HG03060 (cell line): ENCODE results near the gene ANKRD9.

ENCODE experiments used
- ATAC-seq: cut with Tn5 transposase; IDR thresholded peaks from one replicate; pipeline ENCODE4 v1.9.1; 2021; ENCODE audit warnings: low read depth, moderate number of reproducible peaks; ENCODE audit not compliant: unreplicated experiment

The ANKRD9 gene

GRCh38 chr14:102481791-102482238, 27.8 kb downstream of the ANKRD9 start:
- ATAC-seq: no peak

GRCh38 chr14:102481371-102481770, 28.2 kb downstream of the ANKRD9 start:
- no peak for ATAC-seq

DNA sequence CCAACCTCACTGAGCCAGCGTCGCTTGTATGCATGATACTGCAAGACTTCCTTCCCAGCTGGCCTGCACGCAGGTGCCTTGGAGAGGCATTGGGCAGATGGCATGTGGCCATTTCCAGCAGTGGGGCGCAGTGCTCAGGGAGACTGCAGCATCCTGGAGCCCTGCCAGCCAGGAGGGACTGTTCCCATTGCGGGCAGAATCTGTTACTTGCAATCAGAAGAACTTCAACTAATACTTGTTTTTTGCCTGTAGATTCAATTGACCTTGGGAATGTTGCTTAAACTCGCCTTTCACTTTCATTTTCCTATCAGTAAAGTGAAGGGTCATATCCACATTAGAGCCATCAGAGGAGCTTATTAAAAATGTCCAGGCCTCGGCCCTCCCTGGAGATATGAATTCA, 29.8 kb downstream of the ANKRD9 start:
- ATAC-seq: no peak

- no peak for ATAC-seq
Measured at GRCh38 chr14:102479107-102479506, 30.5 kb downstream of the ANKRD9 start.

DNA sequence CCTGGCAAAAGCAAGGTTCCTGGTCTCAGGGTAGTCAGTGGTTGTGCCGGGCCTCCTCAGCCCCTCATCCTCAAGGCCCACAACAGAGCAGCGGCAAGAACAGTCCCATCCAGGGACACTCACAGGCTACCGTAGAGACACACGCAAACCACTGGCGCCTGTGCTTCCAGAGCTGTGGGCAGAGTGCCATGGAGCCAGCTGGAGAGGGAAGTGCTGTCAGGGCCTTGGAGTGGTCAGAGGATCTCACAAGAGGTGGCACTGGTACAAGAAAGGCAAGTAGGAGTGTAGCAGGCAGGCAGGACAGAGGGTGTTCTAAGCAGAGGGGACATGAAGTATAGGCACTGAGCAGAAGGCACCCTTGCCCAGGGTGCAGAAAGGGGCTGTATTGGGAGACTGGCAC, 34.6 kb downstream of the ANKRD9 start:
- ATAC-seq: no peak

DNA sequence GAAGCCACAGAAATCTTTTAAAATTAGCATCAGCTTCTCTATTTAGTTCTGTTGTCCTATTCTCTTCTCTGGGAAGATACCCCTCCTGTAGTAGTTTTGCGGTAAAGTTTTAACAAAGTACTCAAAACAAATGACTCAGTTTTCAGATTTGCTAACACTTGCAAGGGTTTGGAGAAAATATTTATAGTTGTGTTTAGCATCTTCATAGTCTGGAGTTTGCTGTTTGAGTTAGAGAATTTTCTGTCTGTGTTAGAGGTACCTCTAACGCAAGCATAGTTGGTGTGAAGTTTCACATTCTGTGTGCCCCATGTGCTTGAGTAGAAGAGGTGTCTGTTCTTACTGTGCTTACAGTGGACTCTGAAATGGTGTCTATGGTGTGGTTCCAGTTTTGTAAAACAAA, 36.0 kb downstream of the ANKRD9 start:
- no peak for ATAC-seq

DNA sequence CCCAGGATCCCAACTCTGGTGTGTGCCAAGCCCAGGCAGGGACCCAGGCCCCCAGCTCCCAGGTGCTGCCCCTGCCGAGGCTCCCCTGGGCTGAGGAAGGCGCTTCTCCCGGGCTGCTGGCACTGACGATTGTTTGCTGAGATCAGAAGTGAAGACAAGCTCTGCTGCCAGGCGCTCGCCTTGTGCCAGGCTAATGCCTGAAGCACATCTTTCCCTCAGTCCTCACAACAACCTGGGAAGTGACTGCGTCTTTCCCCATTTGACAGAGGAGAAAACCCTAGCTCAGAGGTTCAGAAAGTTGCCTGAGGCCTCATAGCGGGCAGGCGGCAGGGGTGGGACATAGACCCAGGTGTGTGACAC, 36.8 kb downstream of the ANKRD9 start:
- ATAC-seq: no peak

- no peak for ATAC-seq
Measured at GRCh38 chr14:102471921-102472790, 37.4 kb downstream of the ANKRD9 start.

DNA sequence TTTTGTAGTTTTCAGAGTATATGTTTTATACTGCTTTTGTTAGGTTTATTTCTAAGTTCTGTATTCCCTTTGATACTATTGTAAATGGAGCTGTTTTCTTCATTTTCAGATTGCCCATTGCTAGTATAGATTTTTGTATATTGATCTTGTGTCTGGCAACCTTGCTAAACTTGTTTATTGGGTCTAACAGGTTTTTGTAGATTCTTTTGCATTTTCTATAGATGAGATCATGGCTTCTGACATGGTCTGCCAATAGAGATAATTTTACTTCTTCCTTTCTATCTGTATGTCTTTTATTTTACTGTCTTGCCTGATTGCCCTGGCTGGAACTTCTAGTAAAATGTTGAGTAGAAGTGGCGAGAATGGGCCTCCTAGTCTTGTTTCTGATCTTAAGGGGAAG, 40.3 kb downstream of the ANKRD9 start:
- ATAC-seq: no peak

DNA sequence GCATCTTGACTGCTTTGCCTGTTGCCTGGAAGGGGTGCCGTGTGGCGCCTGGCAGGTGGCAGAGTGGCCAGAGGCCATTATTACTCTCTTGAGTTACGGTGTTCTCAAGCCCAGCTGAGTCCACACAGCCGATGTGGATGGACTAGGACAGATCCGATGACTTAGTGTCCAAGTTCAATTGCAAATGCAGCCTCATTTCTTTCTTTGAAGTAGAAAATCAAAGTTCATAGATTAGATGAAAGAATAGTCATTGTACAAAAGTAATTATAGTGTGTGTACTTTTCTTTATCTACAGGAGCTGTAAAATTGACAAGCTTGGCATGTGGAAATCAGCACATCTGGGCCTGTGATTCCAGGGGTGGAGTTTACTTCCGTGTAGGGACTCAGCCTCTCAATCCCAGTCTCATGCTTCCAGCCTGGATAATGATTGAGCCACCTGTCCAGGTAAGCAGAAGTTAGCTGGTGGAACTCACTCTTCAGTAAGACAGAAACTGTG, 44.7 kb downstream of the ANKRD9 start:
- no peak for ATAC-seq

DNA sequence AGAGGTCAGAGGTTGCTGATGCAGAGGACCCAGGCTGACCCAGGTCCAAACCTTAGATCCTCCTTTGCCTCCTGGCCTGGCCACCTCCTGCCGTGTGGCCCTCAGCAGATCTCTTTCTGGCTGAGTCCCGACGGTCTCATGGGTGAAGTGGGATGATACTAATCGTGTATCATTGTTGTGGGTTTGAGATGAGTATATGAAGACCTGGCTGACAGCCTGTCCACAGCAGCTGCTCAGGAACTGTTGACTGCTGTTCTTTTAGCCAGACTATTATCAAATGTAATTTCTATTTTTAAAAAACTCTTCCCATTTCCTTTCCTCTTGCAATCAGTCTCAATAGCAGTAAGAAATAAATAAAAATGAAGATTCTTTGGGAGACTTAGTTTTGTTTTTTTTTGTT, 45.6 kb downstream of the ANKRD9 start:
- ATAC-seq: no peak

DNA sequence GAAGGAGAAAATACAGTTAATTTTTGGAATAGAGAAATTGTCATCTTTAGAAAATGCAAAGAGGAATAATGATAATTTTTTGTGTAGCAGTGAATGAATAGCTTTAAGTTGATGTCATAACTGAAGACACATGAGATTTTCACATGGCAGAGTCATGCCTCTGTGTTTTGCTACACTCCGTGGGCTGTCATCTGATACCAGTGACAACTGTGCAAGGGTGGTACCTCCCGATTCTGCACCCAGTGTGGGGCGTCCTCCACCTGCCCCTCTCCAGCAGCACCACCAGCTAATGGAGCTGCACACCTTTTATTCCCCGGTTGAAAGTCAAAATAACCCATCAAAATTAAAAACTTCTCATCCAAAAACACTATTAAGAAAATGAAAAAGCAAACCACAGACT, 47.2 kb downstream of the ANKRD9 start:
- no peak for ATAC-seq

DNA sequence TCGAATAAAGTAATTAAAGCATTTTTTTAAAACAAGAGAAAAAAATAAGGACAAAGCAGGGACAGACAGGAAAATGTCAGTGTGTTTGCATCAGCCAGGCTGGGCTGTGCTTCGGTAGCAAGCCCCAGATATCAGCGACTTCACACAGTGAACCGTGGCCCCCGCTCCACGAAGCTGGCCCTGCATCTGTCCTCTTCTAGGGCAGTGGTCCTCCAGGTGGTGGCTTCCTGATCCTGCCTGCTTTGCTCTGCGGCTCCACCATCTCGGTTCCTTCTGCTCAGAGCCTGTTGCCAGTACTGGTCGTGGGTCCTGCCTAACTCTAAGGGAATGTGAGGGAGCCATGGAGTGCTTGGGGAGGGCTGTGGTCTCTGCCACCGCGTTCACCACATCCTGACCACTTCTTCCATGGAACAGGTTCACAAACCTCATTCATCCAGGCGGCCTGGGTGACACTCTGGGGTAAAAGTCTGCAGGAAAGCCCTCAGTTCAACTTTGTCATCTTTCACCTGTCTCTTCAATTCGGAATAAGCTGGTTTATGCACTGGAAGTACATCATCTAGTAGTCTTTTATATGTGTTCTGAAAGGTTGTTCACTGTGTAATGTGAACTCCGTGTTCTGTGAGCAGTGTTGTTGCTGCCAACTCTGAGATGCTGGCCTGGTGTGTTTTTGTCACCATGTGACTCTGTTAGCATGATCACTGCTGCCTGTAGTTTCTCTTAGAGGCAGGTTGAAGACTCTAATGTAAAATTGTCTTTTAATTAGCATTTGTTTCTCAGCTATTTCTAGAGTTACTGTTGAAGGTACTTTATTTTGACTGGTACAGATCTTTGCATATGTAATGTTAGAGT, 47.9 kb downstream of the ANKRD9 start:
- ATAC-seq: no peak

- no peak for ATAC-seq
Measured at GRCh38 chr14:102457509-102457908, 52.1 kb downstream of the ANKRD9 start.

DNA sequence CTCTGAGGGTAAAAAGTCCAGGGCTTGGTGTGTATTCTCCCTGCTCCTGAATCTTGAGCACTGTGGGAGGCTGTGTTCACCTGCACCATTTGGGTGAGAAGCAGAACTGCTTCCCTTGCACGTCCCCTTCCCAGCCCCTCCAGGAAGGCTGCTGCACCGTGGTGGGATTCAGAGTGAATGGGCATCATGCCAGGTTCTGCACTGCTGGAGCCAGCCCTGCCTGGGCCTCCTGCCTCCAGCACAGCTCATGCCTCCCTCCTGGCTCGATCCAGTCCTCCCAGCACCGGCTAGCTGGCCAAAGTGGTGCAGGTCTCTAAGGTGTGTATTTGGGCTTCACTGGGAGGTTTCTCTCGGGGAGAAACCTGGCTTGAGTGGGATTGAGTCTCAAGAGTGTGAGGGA, 54.9 kb downstream of the ANKRD9 start:
- ATAC-seq: no peak

DNA sequence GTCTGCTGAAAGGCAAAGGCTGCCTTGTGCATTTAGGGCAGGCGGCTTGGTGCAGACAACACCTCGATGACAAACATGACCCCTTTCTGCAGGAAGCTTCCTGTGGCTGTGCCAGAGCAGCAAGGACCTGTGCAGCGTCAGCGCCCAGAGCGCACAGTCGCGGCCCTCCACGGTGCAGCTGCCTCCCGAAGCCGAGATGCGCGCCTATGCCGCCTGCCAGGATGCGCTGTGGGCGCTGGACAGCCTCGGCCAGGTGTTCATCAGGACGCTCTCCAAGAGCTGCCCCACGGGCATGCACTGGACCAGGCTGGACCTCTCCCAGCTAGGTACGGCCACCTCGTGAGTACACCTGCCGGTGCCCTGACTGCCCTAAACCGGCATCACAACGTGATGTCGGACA, 57.3 kb downstream of the ANKRD9 start:
- ATAC-seq: no peak
